CD14-positive monocyte (primary cell): Measurements from ENCODE around the gene C4B. TPM values are rescaled to one million over a fixed set of nuclear protein-coding genes. Genes with fewer than 3 reads are reported as not detected.
"Not testable (repeated sequence)": the region's sequence is repeated elsewhere in the genome, so short reads cannot be mapped to it uniquely, and the experiment has no call there.

Experiments
- DNase-seq, 3 donors: peaks; one replicate each; pipeline ENCODE4 v3.0.0-alpha.2; 2011 to 2022
- H2AFZ ChIP-seq: 2 replicates; pipeline ENCODE4 v1.6.0; 2012; ENCODE audit warnings: mild to moderate bottlenecking, low read depth, low read length, inconsistent platforms; ENCODE audit not compliant: insufficient read depth, poor library complexity, severe bottlenecking
- H3K27ac ChIP-seq, 2 donors: 1 replicate in 1 of 2; 2 replicates in 1 of 2; pipeline ENCODE4 v1.5.1; 2012 to 2013; ENCODE audit warnings: low read length in 2 of 2, control low read depth in 1 of 2, inconsistent platforms in 1 of 2, low read depth in 1 of 2, mild to moderate bottlenecking in 1 of 2
- H3K27me3 ChIP-seq, 2 donors: one replicate each; pipeline versions ENCODE4 v1.6.0 to v1.6.1; 2011 to 2013; ENCODE audit warnings: low read length in 2 of 2; ENCODE audit not compliant: control insufficient read depth in 2 of 2, insufficient read depth in 2 of 2
- H3K36me3 ChIP-seq, 2 donors: replicated peaks in 1 of 2; 1 replicate in 1 of 2; 2 replicates in 1 of 2; pipeline versions ENCODE4 v1.5.1 to v1.6.1; 2012 to 2013; ENCODE audit warnings: low read length in 2 of 2, control low read depth in 1 of 2, inconsistent platforms in 1 of 2, mild to moderate bottlenecking in 1 of 2; ENCODE audit not compliant: insufficient read depth in 2 of 2, control insufficient read depth in 1 of 2
- H3K4me1 ChIP-seq, 2 donors: 1 replicate in 1 of 2; 2 replicates in 1 of 2; pipeline versions ENCODE4 v1.5.1 to v1.6.1; 2012 to 2013; ENCODE audit warnings: low read length in 2 of 2, control low read depth in 1 of 2, inconsistent platforms in 1 of 2, mild to moderate bottlenecking in 1 of 2, moderate library complexity in 1 of 2; ENCODE audit not compliant: insufficient read depth in 2 of 2, control insufficient read depth in 1 of 2
- H3K4me2 ChIP-seq: replicated peaks from 2 replicates; pipeline ENCODE3; 2012; ENCODE audit warnings: low read length, moderate library complexity, mild to moderate bottlenecking; ENCODE audit not compliant: poor library complexity, severe bottlenecking; ENCODE audit errors: extremely low read depth
- H3K4me3 ChIP-seq, 3 experiments: fragments of 200-600 bp in 1 of 3; sonication (generic) in 1 of 3; replicated peaks in 1 of 3; 1 replicate in 2 of 3; 2 replicates in 1 of 3; pipeline ENCODE4 v1.5.1; 2011 to 2013; ENCODE audit warnings: low read length in 3 of 3, mild to moderate bottlenecking in 3 of 3, control low read depth in 2 of 3, low read depth in 2 of 3, inconsistent platforms in 1 of 3, moderate library complexity in 1 of 3
- H3K79me2 ChIP-seq: 2 replicates; pipeline ENCODE4 v1.6.0; 2012; ENCODE audit warnings: mild to moderate bottlenecking, control low read depth, inconsistent platforms, low read length, moderate library complexity; ENCODE audit not compliant: insufficient read depth
- H3K9ac ChIP-seq: 2 replicates; pipeline ENCODE4 v1.6.0; 2017; ENCODE audit warnings: low read length, mild to moderate bottlenecking; ENCODE audit not compliant: insufficient read depth, poor library complexity, severe bottlenecking
- H3K9me3 ChIP-seq, 2 donors: replicated peaks in 1 of 2; 1 replicate in 1 of 2; 2 replicates in 1 of 2; pipeline versions ENCODE4 v1.5.1 to v1.6.1; 2012 to 2013; ENCODE audit warnings: low read length in 2 of 2, control low read depth in 1 of 2; ENCODE audit not compliant: control insufficient read depth in 1 of 2, insufficient read depth in 1 of 2
- H4K20me1 ChIP-seq: 2 replicates; pipeline ENCODE4 v1.6.0; 2012; ENCODE audit warnings: mild to moderate bottlenecking, low read length, control low read depth, moderate library complexity; ENCODE audit not compliant: insufficient read depth
- H3K27ac Mint-ChIP-seq, 7 donors: one replicate each; pipeline ENCODE4 v1.8.0; 2020; ENCODE audit warnings: mild to moderate bottlenecking in 7 of 7, mixed read lengths in 7 of 7, moderate library complexity in 6 of 7, inconsistent platforms in 2 of 7
- H3K27me3 Mint-ChIP-seq, 3 donors: one replicate each; pipeline ENCODE4 v1.8.0; 2021 to 2022; ENCODE audit warnings: low read depth in 3 of 3, mild to moderate bottlenecking in 3 of 3, mixed read lengths in 3 of 3, moderate library complexity in 3 of 3, inconsistent platforms in 1 of 3
- H3K36me3 Mint-ChIP-seq, 2 donors: one replicate each; pipeline ENCODE4 v1.8.0; 2020; ENCODE audit warnings: mixed read lengths in 2 of 2, inconsistent platforms in 1 of 2, mild to moderate bottlenecking in 1 of 2
- H3K4me1 Mint-ChIP-seq: one replicate; pipeline ENCODE4 v1.8.0; 2020; ENCODE audit warnings: mild to moderate bottlenecking, mixed read lengths
- H3K4me3 Mint-ChIP-seq, 2 donors: one replicate each; pipeline ENCODE4 v1.8.0; 2020; ENCODE audit warnings: mild to moderate bottlenecking in 2 of 2, mixed read lengths in 2 of 2, moderate library complexity in 1 of 2
- H3K9me3 Mint-ChIP-seq, 7 donors: one replicate each; pipeline ENCODE4 v1.8.0; 2020 to 2022; ENCODE audit warnings: mixed read lengths in 7 of 7, mild to moderate bottlenecking in 6 of 7, moderate library complexity in 6 of 7, inconsistent platforms in 2 of 7
- WGBS: methylation state at CpG from one replicate; pipeline ENCODE4 v1.1.5; 2013; ENCODE audit warnings: missing lambda C conversion rate; ENCODE audit not compliant: insufficient coverage; 5-methylcytosine and 5-hydroxymethylcytosine counted together
- intact Hi-C, 2 donors: fragments of 100-400 bp; cut with micrococcal nuclease; formaldehyde crosslinking; loops; one replicate each; pipeline versions ENCODE4 v1.15.0 to v1.15.1; 2023
- polyA plus RNA-seq, 3 donors: library from polyadenylated mRNA; depleted of rRNA in 1 of 3; unstranded in 2 of 3; stranded (reverse) in 1 of 3; fragments of 300-500 nt in 2 of 3; fragments of >200 nt in 1 of 3; fragmentation: Illumina TruSeq in 2 of 3; gene quantifications; 1 replicate in 2 of 3; 2 replicates in 1 of 3; pipeline ENCODE4 v1.2.3, GENCODE V29; 2012 to 2021
- TF ChIP-seq, protein P1 (sequence below): fragments of 200-600 bp; IDR thresholded peaks from one replicate; pipeline ENCODE4 v1.8.0; 2022; ENCODE audit warnings: antibody characterized with exemption, mild to moderate bottlenecking

C4B gene
- polyA plus RNA-seq, 3 donors = 0.18 to 11.6 TPM; not detected in 1

DNA sequence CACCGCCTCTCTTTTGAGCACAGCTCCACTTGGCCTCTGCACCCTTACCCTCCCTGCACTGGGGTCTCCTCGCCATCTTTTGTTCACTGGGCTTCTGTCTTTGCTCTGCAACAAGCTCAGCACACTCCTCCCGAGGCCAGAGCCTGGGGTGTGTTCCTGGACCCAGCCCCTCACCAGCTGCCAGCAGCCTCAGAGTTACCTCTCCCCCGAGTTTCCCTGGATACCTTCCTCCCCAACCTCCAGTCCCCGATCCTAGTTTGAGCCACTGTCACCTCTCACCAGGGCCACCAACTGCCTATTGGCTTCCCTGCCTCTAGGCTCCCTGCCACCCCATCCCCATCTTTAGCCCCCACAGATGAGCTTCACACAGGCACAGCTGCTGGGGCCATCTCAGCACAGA, 36.0 kb downstream of the C4B start:
- H3K9ac ChIP-seq = no peak overlapping the region
- Mint-ChIP-seq H3K4me3 (no peak overlapping the region), H3K27me3 (peaks cover 2 to 7% (median 5%) of the 10 kb centered on the region in 3 donors), H3K36me3 (no peaks in the 10 kb centered on the region), H3K9me3 (no peaks in the 10 kb centered on the region), H3K27ac (no peak overlapping the region), H3K4me1 (peaks cover 4% of the 10 kb centered on the region)
- no peak overlapping the region for H3K4me2 ChIP-seq
- no peaks in the 10 kb centered on the region for H3K36me3 ChIP-seq
- no peaks in the 10 kb centered on the region for H3K79me2 ChIP-seq
- no peak for DNase-seq
- no peaks in the 10 kb centered on the region for H3K27me3 ChIP-seq
- 74% methylated on average over 4 of the region's 5 CpGs for WGBS
- intact Hi-C loops = no loop called here
- H4K20me1 ChIP-seq = no peaks in the 10 kb centered on the region
- no peak overlapping the region for H3K4me3 ChIP-seq
- TF ChIP-seq, protein P1, sequence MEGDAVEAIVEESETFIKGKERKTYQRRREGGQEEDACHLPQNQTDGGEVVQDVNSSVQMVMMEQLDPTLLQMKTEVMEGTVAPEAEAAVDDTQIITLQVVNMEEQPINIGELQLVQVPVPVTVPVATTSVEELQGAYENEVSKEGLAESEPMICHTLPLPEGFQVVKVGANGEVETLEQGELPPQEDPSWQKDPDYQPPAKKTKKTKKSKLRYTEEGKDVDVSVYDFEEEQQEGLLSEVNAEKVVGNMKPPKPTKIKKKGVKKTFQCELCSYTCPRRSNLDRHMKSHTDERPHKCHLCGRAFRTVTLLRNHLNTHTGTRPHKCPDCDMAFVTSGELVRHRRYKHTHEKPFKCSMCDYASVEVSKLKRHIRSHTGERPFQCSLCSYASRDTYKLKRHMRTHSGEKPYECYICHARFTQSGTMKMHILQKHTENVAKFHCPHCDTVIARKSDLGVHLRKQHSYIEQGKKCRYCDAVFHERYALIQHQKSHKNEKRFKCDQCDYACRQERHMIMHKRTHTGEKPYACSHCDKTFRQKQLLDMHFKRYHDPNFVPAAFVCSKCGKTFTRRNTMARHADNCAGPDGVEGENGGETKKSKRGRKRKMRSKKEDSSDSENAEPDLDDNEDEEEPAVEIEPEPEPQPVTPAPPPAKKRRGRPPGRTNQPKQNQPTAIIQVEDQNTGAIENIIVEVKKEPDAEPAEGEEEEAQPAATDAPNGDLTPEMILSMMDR = no peak
- H3K27ac ChIP-seq = no peak overlapping the region
- H3K4me1 ChIP-seq = no peaks in the 10 kb centered on the region
- H3K9me3 ChIP-seq = no peaks in the 10 kb centered on the region
- no peak overlapping the region for H2AFZ ChIP-seq

DNA sequence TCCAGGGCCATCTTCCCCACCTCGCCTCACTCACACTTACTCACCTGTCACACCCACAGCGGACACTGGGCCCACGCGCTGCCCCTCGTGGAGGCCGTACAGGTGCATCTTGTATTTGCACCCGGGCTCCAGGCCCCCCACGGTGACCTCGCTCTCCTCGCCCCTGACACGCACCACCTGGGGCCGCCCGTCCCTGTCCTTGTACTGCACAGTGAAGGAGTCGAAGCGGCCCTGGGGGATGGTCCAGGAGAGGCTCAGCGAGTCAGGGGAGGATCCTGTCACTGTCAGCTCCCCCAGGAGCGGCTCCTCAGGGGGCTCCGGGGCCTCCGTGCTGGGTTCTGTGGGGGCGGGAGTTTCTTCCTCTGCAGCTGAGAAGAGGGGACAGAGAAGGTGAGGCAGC, 38.0 kb downstream of the C4B start:
- intact Hi-C loops, H4K20me1 ChIP-seq, H3K4me1 ChIP-seq, H3K36me3 ChIP-seq, H3K9ac ChIP-seq, H3K36me3 Mint-ChIP-seq, H3K4me3 ChIP-seq, H3K9me3 Mint-ChIP-seq, H3K4me2 ChIP-seq, H2AFZ ChIP-seq, H3K27ac ChIP-seq, H3K27ac Mint-ChIP-seq, H3K4me1 Mint-ChIP-seq, H3K4me3 Mint-ChIP-seq, H3K79me2 ChIP-seq, H3K27me3 Mint-ChIP-seq, H3K9me3 ChIP-seq, H3K27me3 ChIP-seq, DNase-seq: not testable (repeated sequence)
- WGBS = 94% methylated on average over 16 of the region's 20 CpGs

DNA sequence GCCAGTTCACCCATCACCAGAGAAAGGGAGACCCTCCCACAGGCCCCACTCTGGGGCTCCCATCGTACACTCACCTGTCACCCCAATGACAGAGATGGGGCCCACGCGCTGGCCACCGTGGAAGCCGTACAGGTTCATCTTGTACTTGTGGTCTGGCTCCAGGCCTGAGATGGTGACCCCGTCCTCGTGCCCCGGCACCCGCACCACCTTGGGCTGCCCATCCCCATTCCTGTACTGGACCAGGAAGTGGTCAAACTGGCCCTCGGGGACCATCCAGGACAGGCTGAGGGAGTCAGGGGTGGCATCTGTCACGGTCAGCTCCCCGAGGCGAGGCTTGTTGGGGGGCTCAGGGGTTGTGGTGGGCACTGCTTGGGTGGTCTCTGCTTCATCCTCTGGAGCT, 38.7 kb downstream of the C4B start:
- H3K27me3 Mint-ChIP-seq, H3K4me1 Mint-ChIP-seq, H3K79me2 ChIP-seq, H3K9me3 ChIP-seq, H3K9me3 Mint-ChIP-seq, DNase-seq, H3K36me3 Mint-ChIP-seq, H4K20me1 ChIP-seq, H3K9ac ChIP-seq, H3K4me2 ChIP-seq, H3K4me3 Mint-ChIP-seq, H3K27ac ChIP-seq, H3K36me3 ChIP-seq, H3K4me1 ChIP-seq, H2AFZ ChIP-seq, H3K27ac Mint-ChIP-seq, intact Hi-C loops, H3K27me3 ChIP-seq, H3K4me3 ChIP-seq: not testable (repeated sequence)
- WGBS = 90% methylated on average over 7 of the region's 13 CpGs

DNA sequence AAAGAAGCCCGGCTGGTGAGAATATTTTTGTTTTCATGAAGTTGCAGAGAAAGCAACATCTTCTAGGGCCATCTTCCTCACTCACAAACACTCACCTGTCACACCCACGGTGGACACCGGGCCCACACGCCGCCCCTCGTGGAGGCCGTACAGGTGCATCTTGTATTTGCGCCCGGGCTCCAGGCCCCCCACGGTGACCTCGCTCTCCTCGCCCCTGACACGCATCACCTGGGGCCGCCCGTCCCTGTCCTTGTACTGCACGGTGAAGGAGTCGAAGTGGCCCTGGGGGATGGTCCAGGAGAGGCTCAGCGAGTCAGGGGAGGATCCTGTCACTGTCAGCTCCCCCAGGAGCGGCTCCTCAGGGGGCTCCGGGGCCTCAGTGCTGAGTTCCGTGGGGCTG, 41.2 kb downstream of the C4B start:
- H3K9me3 ChIP-seq, H3K79me2 ChIP-seq, H3K4me2 ChIP-seq, H3K9me3 Mint-ChIP-seq, H3K27me3 ChIP-seq, DNase-seq, H3K4me1 ChIP-seq, H3K9ac ChIP-seq, H3K27ac Mint-ChIP-seq, H3K36me3 Mint-ChIP-seq, intact Hi-C loops, H3K36me3 ChIP-seq, H3K4me3 ChIP-seq, H3K27me3 Mint-ChIP-seq, H3K27ac ChIP-seq, H2AFZ ChIP-seq, H4K20me1 ChIP-seq, H3K4me3 Mint-ChIP-seq, H3K4me1 Mint-ChIP-seq: not testable (repeated sequence)
- 100% methylated on average over 11 of the region's 21 CpGs for WGBS
